Panc1 (cell line): ENCODE data around the gene ACCS. TPM values are rescaled to one million over a fixed set of nuclear protein-coding genes. Genes with fewer than 3 reads are reported as not detected.

Experiments
- ATAC-seq: fragments of 200-7000 bp; cut with Tn5 transposase; 2 replicates; pipeline ENCODE4 v1.9.1; 2020; ENCODE audit warnings: mild to moderate bottlenecking, moderate library complexity
- BruUV-seq: library from RNA; stranded (reverse); fragments of 400-500 nt; replicated peaks from 2 replicates; lab custom pipeline; 2021; lab: Mats Ljungman, UMichigan
- CTCF ChIA-PET: fragments of 300-600 bp; sonication (Branson Sonifier 250); formaldehyde crosslinking; loops from one replicate; lab custom pipeline; 2022; ENCODE audit warnings: antibody characterized with exemption; lab: Charles Lee
- POLR2A ChIA-PET: fragments of 300-600 bp; sonication (Branson Sonifier 250); formaldehyde crosslinking; loops from one replicate; lab custom pipeline; 2022; ENCODE audit warnings: antibody characterized with exemption; lab: Charles Lee
- DNase-seq: peaks from one replicate; pipeline ENCODE4 v3.0.0-alpha.2; 2010; ENCODE audit warnings: low read depth, low spot score
- H3K27ac ChIP-seq: 2 replicates; pipeline ENCODE4 v1.5.1; 2011; ENCODE audit warnings: mild to moderate bottlenecking, low read length, inconsistent platforms
- H3K27me3 ChIP-seq: fragments of 200-500 bp; sonication (Bioruptor generic); 2 replicates; pipeline ENCODE4 v1.6.0; 2014; ENCODE audit warnings: low read length, inconsistent platforms; ENCODE audit not compliant: control insufficient read depth, insufficient read depth
- H3K36me3 ChIP-seq: fragments of 200-500 bp; sonication (Bioruptor generic); 2 replicates; pipeline ENCODE4 v1.5.1; 2014; ENCODE audit warnings: inconsistent platforms, mild to moderate bottlenecking, low read length, moderate library complexity; ENCODE audit not compliant: control insufficient read depth, insufficient read depth
- H3K4me1 ChIP-seq: 2 replicates; pipeline ENCODE4 v1.5.1; 2011; ENCODE audit warnings: inconsistent platforms, mild to moderate bottlenecking, low read length, moderate library complexity; ENCODE audit not compliant: control insufficient read depth, insufficient read depth
- H3K4me3 ChIP-seq, 2 experiments: 2 replicates each; pipeline ENCODE4 v1.5.1; 2011 to 2012; ENCODE audit warnings: low read depth in 2 of 2, low read length in 2 of 2, mild to moderate bottlenecking in 2 of 2, inconsistent platforms in 1 of 2, moderate library complexity in 1 of 2
- H3K9me3 ChIP-seq: fragments of 200-500 bp; sonication (Bioruptor generic); 2 replicates; pipeline ENCODE4 v1.5.1; 2014; ENCODE audit warnings: low read depth, mild to moderate bottlenecking, inconsistent platforms, low read length, moderate library complexity; ENCODE audit not compliant: control insufficient read depth, insufficient read depth
- POLR2AphosphoS5 ChIP-seq: IDR thresholded peaks from 2 replicates; pipeline ENCODE4 v1.6.1; 2012; ENCODE audit warnings: mild to moderate bottlenecking, low read depth, low read length, moderate library complexity
- SIN3A ChIP-seq: IDR thresholded peaks from 2 replicates; pipeline ENCODE4 v1.6.1; 2012; ENCODE audit warnings: low read depth, mild to moderate bottlenecking, low read length, moderate library complexity, borderline replicate concordance; ENCODE audit not compliant: insufficient read depth
- TCF7L2 ChIP-seq: IDR thresholded peaks from 2 replicates; pipeline ENCODE4 v1.6.1; 2011; ENCODE audit warnings: mild to moderate bottlenecking, low read depth, low read length, inconsistent platforms
- in situ Hi-C: cut with HindIII; loops from 2 replicates; pipeline ENCODE4 v1.10.0; 2016; ENCODE audit warnings: low sequenced_read_pairs, low pct_unique_long_range_greater_than_20kb
- intact Hi-C: fragments of 100-400 bp; cut with micrococcal nuclease; formaldehyde crosslinking; loops from one replicate; pipeline ENCODE4 v1.10.0; 2022; ENCODE audit not compliant: unreplicated experiment
- total RNA-seq: library from RNA; stranded (reverse); gene quantifications from one replicate; pipeline ENCODE4 v1.2.1, GENCODE V29; 2021; ENCODE audit not compliant: unreplicated experiment
- TF ChIP-seq, protein P1 (sequence below), 2 experiments: IDR thresholded peaks; 2 replicates each; pipeline ENCODE4 v1.6.1; 2011 to 2012; ENCODE audit warnings: low read depth in 2 of 2, control low read depth in 1 of 2, low read length in 1 of 2, mild to moderate bottlenecking in 1 of 2, moderate library complexity in 1 of 2; ENCODE audit not compliant: insufficient read depth in 1 of 2
- TF ChIP-seq, protein P2 (sequence below): fragments of 450-650 bp; IDR thresholded peaks from 2 replicates; pipeline ENCODE4 v1.5.1; 2017; ENCODE audit warnings: mild to moderate bottlenecking

Gene ACCS
- total RNA-seq, 1 experiment from 2014 or later = 38.0 TPM

DNA sequence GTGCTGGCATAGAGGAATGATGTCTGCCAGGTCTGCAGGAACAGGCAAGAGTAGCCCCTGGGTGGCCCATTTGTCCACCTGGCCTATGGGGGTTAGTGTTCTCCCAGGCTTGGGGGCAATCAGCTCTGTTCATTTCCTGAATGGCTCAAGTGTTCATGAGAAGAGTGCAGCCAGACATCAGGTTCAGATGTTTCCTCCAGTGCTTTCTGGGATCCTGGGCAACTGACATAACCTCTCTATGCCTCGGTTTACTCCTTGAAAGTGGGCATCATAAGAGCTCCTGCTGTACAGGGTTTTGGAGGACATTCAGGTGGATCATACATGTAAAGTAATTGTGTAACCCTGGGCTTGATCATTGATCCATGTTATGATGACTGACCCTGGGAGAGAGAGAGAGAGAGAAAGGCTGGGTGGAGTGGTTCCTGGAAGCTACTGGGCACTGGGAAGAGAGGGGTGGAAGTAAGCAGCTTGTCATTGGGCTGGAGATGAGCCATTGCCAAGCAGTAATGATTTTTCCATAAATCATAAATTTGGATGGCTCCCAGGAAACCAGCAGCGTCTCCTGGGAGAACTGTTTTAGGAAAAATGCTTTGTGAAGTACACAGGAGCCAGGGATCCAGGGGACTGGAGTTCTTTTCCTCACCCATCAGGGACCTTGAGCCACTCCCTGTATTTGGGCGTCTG, 48.5 kb upstream of the ACCS start:
- no peak for DNase-seq
- no peaks in the 10 kb centered on the region for H3K4me1 ChIP-seq
- no peak overlapping the region for H3K4me3 ChIP-seq
- no peaks in the 10 kb centered on the region for H3K36me3 ChIP-seq
- H3K27me3 ChIP-seq = peaks cover 5% of the 10 kb centered on the region
- TF ChIP-seq TCF7L2 = no peak
- TF ChIP-seq, protein P1, sequence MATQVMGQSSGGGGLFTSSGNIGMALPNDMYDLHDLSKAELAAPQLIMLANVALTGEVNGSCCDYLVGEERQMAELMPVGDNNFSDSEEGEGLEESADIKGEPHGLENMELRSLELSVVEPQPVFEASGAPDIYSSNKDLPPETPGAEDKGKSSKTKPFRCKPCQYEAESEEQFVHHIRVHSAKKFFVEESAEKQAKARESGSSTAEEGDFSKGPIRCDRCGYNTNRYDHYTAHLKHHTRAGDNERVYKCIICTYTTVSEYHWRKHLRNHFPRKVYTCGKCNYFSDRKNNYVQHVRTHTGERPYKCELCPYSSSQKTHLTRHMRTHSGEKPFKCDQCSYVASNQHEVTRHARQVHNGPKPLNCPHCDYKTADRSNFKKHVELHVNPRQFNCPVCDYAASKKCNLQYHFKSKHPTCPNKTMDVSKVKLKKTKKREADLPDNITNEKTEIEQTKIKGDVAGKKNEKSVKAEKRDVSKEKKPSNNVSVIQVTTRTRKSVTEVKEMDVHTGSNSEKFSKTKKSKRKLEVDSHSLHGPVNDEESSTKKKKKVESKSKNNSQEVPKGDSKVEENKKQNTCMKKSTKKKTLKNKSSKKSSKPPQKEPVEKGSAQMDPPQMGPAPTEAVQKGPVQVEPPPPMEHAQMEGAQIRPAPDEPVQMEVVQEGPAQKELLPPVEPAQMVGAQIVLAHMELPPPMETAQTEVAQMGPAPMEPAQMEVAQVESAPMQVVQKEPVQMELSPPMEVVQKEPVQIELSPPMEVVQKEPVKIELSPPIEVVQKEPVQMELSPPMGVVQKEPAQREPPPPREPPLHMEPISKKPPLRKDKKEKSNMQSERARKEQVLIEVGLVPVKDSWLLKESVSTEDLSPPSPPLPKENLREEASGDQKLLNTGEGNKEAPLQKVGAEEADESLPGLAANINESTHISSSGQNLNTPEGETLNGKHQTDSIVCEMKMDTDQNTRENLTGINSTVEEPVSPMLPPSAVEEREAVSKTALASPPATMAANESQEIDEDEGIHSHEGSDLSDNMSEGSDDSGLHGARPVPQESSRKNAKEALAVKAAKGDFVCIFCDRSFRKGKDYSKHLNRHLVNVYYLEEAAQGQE (IDR thresholded peaks at IDR 0.05; ENCODE audit: insufficient read depth in 1 of 2, low read depth in 2 of 2, low read length in 1 of 2) = no peak
- TF ChIP-seq, protein P2, sequence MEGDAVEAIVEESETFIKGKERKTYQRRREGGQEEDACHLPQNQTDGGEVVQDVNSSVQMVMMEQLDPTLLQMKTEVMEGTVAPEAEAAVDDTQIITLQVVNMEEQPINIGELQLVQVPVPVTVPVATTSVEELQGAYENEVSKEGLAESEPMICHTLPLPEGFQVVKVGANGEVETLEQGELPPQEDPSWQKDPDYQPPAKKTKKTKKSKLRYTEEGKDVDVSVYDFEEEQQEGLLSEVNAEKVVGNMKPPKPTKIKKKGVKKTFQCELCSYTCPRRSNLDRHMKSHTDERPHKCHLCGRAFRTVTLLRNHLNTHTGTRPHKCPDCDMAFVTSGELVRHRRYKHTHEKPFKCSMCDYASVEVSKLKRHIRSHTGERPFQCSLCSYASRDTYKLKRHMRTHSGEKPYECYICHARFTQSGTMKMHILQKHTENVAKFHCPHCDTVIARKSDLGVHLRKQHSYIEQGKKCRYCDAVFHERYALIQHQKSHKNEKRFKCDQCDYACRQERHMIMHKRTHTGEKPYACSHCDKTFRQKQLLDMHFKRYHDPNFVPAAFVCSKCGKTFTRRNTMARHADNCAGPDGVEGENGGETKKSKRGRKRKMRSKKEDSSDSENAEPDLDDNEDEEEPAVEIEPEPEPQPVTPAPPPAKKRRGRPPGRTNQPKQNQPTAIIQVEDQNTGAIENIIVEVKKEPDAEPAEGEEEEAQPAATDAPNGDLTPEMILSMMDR = no peak
- no peak for TF ChIP-seq POLR2AphosphoS5
- no peak for TF ChIP-seq SIN3A
- CTCF ChIA-PET = no interaction called here
- no TSS peak for BruUV-seq
- H3K27ac ChIP-seq = no peak overlapping the region
- intact Hi-C loops (no loop called here), in situ Hi-C loops (no loop called here)
- ATAC-seq = peak; percentile 54
- H3K9me3 ChIP-seq = no peaks in the 10 kb centered on the region
- POLR2A ChIA-PET = no interaction called here

DNA sequence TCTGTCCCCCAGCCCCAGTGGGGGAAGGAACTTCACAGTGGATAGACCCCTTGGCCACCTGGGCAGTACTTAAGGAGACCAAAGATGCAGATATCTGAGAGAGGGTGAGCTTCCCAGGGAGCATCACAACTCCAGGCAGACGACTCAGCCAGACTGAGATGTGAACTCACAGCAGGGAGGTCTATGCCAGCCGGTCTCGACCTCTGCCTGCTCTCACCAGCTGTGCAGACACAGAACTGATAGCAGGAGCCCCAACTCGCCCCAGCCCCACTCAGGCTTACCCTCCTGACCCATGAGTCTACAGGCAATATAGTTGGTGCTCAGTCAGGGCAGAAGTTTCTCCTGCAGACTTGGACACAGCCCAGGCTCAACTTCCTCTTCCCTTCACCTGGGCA, 47.9 kb upstream of the ACCS start:
- no TSS peak for BruUV-seq
- ChIA-PET POLR2A (no interaction called here), CTCF (no interaction called here)
- Histone ChIP-seq H3K36me3 (no peaks in the 10 kb centered on the region), H3K27me3 (peaks cover 5% of the 10 kb centered on the region), H3K9me3 (no peaks in the 10 kb centered on the region), H3K27ac (no peak overlapping the region), H3K4me3 (no peak overlapping the region), H3K4me1 (no peaks in the 10 kb centered on the region)
- intact Hi-C loops = no loop called here
- TF ChIP-seq, protein P1 (IDR thresholded peaks at IDR 0.05; ENCODE audit: insufficient read depth in 1 of 2, low read depth in 2 of 2, low read length in 1 of 2) = no peak
- TF ChIP-seq SIN3A (no peak), POLR2AphosphoS5 (no peak), TCF7L2 (no peak)
- TF ChIP-seq, protein P2 = no peak
- in situ Hi-C loops = no loop called here
- ATAC-seq (peak; percentile 68), DNase-seq (no peak)
